OCI-LY3 (cell line): ENCODE results near the gene RELT.

Source experiments
- H2AFZ ChIP-seq: fragments of 200-600, 300-600 bp; shearing (Covaris generic); 2 replicates; pipeline ENCODE4 v1.6.0; 2014; ENCODE audit warnings: antibody characterized with exemption, low read depth, low read length
- H3K27ac ChIP-seq: fragments of 200-600, 300-600 bp; sonication (generic); 2 replicates; pipeline ENCODE4 v1.5.1; 2014; ENCODE audit warnings: mild to moderate bottlenecking, low read length, moderate library complexity, mixed read lengths
- H3K27me3 ChIP-seq: fragments of 200-600, 300-600 bp; sonication (generic); 2 replicates; pipeline ENCODE4 v1.6.1; 2014; ENCODE audit warnings: low read depth, low read length, mixed read lengths
- H3K36me3 ChIP-seq: fragments of 200-600, 300-600 bp; sonication (generic); replicated peaks from 2 replicates; pipeline ENCODE3; 2014; ENCODE audit warnings: low read depth, low read length, mixed read lengths
- H3K4me1 ChIP-seq: fragments of 300-600, 200-600 bp; sonication (generic); 2 replicates; pipeline ENCODE4 v1.6.1; 2014; ENCODE audit warnings: low read length, mixed read lengths
- H3K4me2 ChIP-seq: fragments of 200-600, 300-600 bp; sonication (generic); 2 replicates; pipeline ENCODE4 v1.6.1; 2014; ENCODE audit warnings: low read length, mixed read lengths
- H3K4me3 ChIP-seq: fragments of 300-600, 200-600 bp; sonication (generic); 2 replicates; pipeline ENCODE4 v1.5.1; 2014; ENCODE audit warnings: antibody characterized with exemption, mild to moderate bottlenecking, low read length, moderate library complexity
- H3K79me2 ChIP-seq: fragments of 300-600, 200-600 bp; shearing (Covaris generic); 2 replicates; pipeline ENCODE4 v1.6.1; 2014; ENCODE audit warnings: mild to moderate bottlenecking, low read length, mixed read lengths
- H3K9ac ChIP-seq: fragments of 300-600, 200-600 bp; shearing (Covaris generic); 2 replicates; pipeline ENCODE4 v1.6.0; 2014; ENCODE audit warnings: mild to moderate bottlenecking, low read length, moderate library complexity
- H3K9me3 ChIP-seq: fragments of 200-600, 300-600 bp; shearing (Covaris generic); 2 replicates; pipeline ENCODE4 v1.6.1; 2014; ENCODE audit warnings: low read length, mixed read lengths; ENCODE audit not compliant: insufficient read depth
- H4K20me1 ChIP-seq: fragments of 200-600, 300-600 bp; sonication (generic); 2 replicates; pipeline ENCODE4 v1.6.1; 2016; ENCODE audit warnings: low read length, mixed read lengths; ENCODE audit not compliant: insufficient read depth
- CTCF ChIP-seq: fragments of 200-600, 300-600 bp; sonication (generic); IDR thresholded peaks from 2 replicates; pipeline ENCODE4 v1.5.1; 2014; ENCODE audit warnings: antibody characterized with exemption, low read length, low read depth
- EZH2phosphoT487 ChIP-seq: fragments of 200-600 bp; shearing (Covaris generic); IDR thresholded peaks from 2 replicates; pipeline ENCODE4 v1.6.1; 2018; ENCODE audit warnings: antibody characterized with exemption, mixed run types, low read depth

Gene RELT

GRCh38 chr11:73331138-73331916 is 44.9 kb upstream of the RELT start:
- no peaks in the 10 kb centered on the region for H3K9me3 ChIP-seq
- no peak overlapping the region for H2AFZ ChIP-seq
- TF ChIP-seq CTCF: no peak
- TF ChIP-seq EZH2phosphoT487: no peak
- H4K20me1 ChIP-seq: no peaks in the 10 kb centered on the region
- H3K4me3 ChIP-seq: no peak overlapping the region
- no peak overlapping the region for H3K9ac ChIP-seq
- H3K27me3 ChIP-seq: no peaks in the 10 kb centered on the region
- peaks cover 24% of the 10 kb centered on the region for H3K4me1 ChIP-seq
- no peak overlapping the region for H3K27ac ChIP-seq
- H3K36me3 ChIP-seq: no peaks in the 10 kb centered on the region
- H3K79me2 ChIP-seq: no peaks in the 10 kb centered on the region
- no peak overlapping the region for H3K4me2 ChIP-seq

GRCh38 chr11:73333173-73333572 is 43.0 kb upstream of the RELT start:
- Histone ChIP-seq H3K4me1 (peaks cover 10% of the 10 kb centered on the region), H3K9ac (no peak overlapping the region), H2AFZ (no peak overlapping the region), H3K79me2 (no peaks in the 10 kb centered on the region), H3K27ac (no peak overlapping the region), H3K36me3 (no peaks in the 10 kb centered on the region), H3K4me2 (no peak overlapping the region), H3K4me3 (no peak overlapping the region), H3K9me3 (no peaks in the 10 kb centered on the region), H4K20me1 (no peaks in the 10 kb centered on the region), H3K27me3 (no peaks in the 10 kb centered on the region)
- TF ChIP-seq CTCF (no peak), EZH2phosphoT487 (no peak)

GRCh38 chr11:73333640-73334383 is 42.4 kb upstream of the RELT start:
- TF ChIP-seq EZH2phosphoT487: no peak
- TF ChIP-seq CTCF: no peak
- Histone ChIP-seq H3K9ac (no peak overlapping the region), H2AFZ (no peak overlapping the region), H3K4me3 (no peak overlapping the region), H3K4me1 (peaks cover 16% of the 10 kb centered on the region), H3K27ac (no peak overlapping the region), H3K4me2 (no peak overlapping the region), H3K9me3 (no peaks in the 10 kb centered on the region), H3K27me3 (no peaks in the 10 kb centered on the region), H3K36me3 (no peaks in the 10 kb centered on the region), H4K20me1 (no peaks in the 10 kb centered on the region), H3K79me2 (no peaks in the 10 kb centered on the region)
